GM19438 (cell line): ENCODE results near the gene ARHGAP10.
"Not testable (repeated sequence)": the region's sequence is repeated elsewhere in the genome, so short reads cannot be mapped to it uniquely, and the experiment has no call there.

ENCODE experiments used
- ATAC-seq: cut with Tn5 transposase; IDR thresholded peaks from one replicate; pipeline ENCODE4 v1.9.1; 2021; ENCODE audit warnings: low read depth; ENCODE audit not compliant: unreplicated experiment

The ARHGAP10 gene

GRCh38 chr4:147971116-147971515 lies 239.2 kb downstream of the ARHGAP10 start:
- ATAC-seq, result no peak

- ATAC-seq, result no peak
Observed at GRCh38 chr4:147975325-147975724, 243.4 kb downstream of the ARHGAP10 start.

- no peak for ATAC-seq
Observed at GRCh38 chr4:147975933-147976928, 244.3 kb downstream of the ARHGAP10 start.

GRCh38 chr4:147980586-147980985 lies 248.7 kb downstream of the ARHGAP10 start:
- ATAC-seq, result no peak

GRCh38 chr4:147981305-147981704 lies 249.4 kb downstream of the ARHGAP10 start:
- no peak for ATAC-seq

- no peak for ATAC-seq
Observed at GRCh38 chr4:147984065-147984777, 252.3 kb downstream of the ARHGAP10 start.

GRCh38 chr4:147984778-147985138 lies 252.9 kb downstream of the ARHGAP10 start:
- no peak for ATAC-seq

GRCh38 chr4:147985376-147985775 lies 253.5 kb downstream of the ARHGAP10 start:
- no peak for ATAC-seq

GRCh38 chr4:147987252-147987651 lies 255.4 kb downstream of the ARHGAP10 start:
- ATAC-seq, result no peak

- no peak for ATAC-seq
Observed at GRCh38 chr4:147991543-147992283, 259.8 kb downstream of the ARHGAP10 start.

- ATAC-seq, result no peak
Observed at GRCh38 chr4:147994076-147994475, 262.2 kb downstream of the ARHGAP10 start.

- ATAC-seq, result no peak
Observed at GRCh38 chr4:147994491-147995385, 262.9 kb downstream of the ARHGAP10 start.

GRCh38 chr4:147996859-147997258 lies 265.0 kb downstream of the ARHGAP10 start:
- no peak for ATAC-seq

GRCh38 chr4:148000038-148000437 lies 268.1 kb downstream of the ARHGAP10 start:
- not testable (repeated sequence) for ATAC-seq

GRCh38 chr4:148004228-148004857 lies 272.5 kb downstream of the ARHGAP10 start:
- no peak for ATAC-seq

GRCh38 chr4:148006001-148006400 lies 274.1 kb downstream of the ARHGAP10 start:
- ATAC-seq, result no peak

- ATAC-seq, result no peak
Observed at GRCh38 chr4:148007314-148007760, 275.4 kb downstream of the ARHGAP10 start.

- no peak for ATAC-seq
Observed at GRCh38 chr4:148007792-148008191, 275.9 kb downstream of the ARHGAP10 start.

- no peak for ATAC-seq
Observed at GRCh38 chr4:148015058-148015457, 283.2 kb downstream of the ARHGAP10 start.
